Left lung (tissue), 10 donors: Measurements from ENCODE around the gene NHERF2. TPM values are rescaled to one million over a fixed set of nuclear protein-coding genes. Genes with fewer than 3 reads are reported as not detected.
A peak's percentile ranks its signal among the peaks of the same experiment; 100 is the strongest.

ENCODE experiments used
- ATAC-seq: fragments of 200-7000 bp; cut with Tn5 transposase; one replicate; pipeline ENCODE4 v1.9.1; 2020; ENCODE audit warnings: moderate library complexity
- DNase-seq, 4 donors: peaks; one replicate each; pipeline ENCODE4 v3.0.0-alpha.2; 2013 to 2020
- H3K27ac ChIP-seq, 2 donors: fragments of 200-600 bp; sonication (generic) in 1 of 2; one replicate each; pipeline versions ENCODE4 v1.5.0 to v1.8.0; 2020 to 2021
- H3K27me3 ChIP-seq, 2 donors: fragments of 200-600 bp; sonication (generic) in 1 of 2; one replicate each; pipeline versions ENCODE4 v1.5.0 to v1.8.0; 2020 to 2021
- H3K36me3 ChIP-seq, 2 donors: fragments of 200-600 bp; sonication (generic) in 1 of 2; one replicate each; pipeline versions ENCODE4 v1.5.0 to v1.8.0; 2020 to 2021
- H3K4me1 ChIP-seq, 2 donors: fragments of 200-600 bp; one replicate each; pipeline ENCODE4 v1.8.0; 2021
- H3K4me3 ChIP-seq, 2 donors: fragments of 200-600 bp; sonication (generic) in 1 of 2; one replicate each; pipeline versions ENCODE4 v1.5.0 to v1.8.0; 2020 to 2021; ENCODE audit warnings: mild to moderate bottlenecking in 1 of 2
- H3K9me3 ChIP-seq, 2 donors: fragments of 200-600 bp; sonication (generic) in 1 of 2; one replicate each; pipeline versions ENCODE4 v1.5.0 to v1.8.0; 2020 to 2021
- intact Hi-C, 2 donors: fragments of 100-400 bp; cut with DNase I; formaldehyde crosslinking; loops; one replicate each; pipeline versions ENCODE4 v1.11.2 to v1.14.2; 2022
- polyA plus RNA-seq, 6 donors: library from polyadenylated mRNA; unstranded; fragments of 120-200 nt; gene quantifications; one replicate each; pipeline ENCODE4 v1.2.1, GENCODE V29; 2013; ENCODE audit not compliant: insufficient read length in 6 of 6
- total RNA-seq, 2 donors: library from RNA; stranded (reverse); fragmentation: NEBNext Ultra II Directional; extraction: Animal tissue kit (Norgen Biotek cat#: 25700); gene quantifications; one replicate each; pipeline ENCODE4 v1.2.1, GENCODE V29; 2021
- TF ChIP-seq, protein P1 (sequence below), 2 donors: fragments of 200-600 bp; sonication (generic) in 1 of 2; IDR thresholded peaks; one replicate each; pipeline versions ENCODE4 v1.5.0 to v1.8.0; 2021; ENCODE audit warnings: antibody characterized with exemption in 2 of 2
- donor health status: DM: no; HTN: yes; CAD: no.
- donor health status: DM: no; HTN: no; CAD: no.

The NHERF2 gene
- total and polyA plus RNA-seq, 8 donors, result 68.1 to 349 (median 109) TPM

DNA sequence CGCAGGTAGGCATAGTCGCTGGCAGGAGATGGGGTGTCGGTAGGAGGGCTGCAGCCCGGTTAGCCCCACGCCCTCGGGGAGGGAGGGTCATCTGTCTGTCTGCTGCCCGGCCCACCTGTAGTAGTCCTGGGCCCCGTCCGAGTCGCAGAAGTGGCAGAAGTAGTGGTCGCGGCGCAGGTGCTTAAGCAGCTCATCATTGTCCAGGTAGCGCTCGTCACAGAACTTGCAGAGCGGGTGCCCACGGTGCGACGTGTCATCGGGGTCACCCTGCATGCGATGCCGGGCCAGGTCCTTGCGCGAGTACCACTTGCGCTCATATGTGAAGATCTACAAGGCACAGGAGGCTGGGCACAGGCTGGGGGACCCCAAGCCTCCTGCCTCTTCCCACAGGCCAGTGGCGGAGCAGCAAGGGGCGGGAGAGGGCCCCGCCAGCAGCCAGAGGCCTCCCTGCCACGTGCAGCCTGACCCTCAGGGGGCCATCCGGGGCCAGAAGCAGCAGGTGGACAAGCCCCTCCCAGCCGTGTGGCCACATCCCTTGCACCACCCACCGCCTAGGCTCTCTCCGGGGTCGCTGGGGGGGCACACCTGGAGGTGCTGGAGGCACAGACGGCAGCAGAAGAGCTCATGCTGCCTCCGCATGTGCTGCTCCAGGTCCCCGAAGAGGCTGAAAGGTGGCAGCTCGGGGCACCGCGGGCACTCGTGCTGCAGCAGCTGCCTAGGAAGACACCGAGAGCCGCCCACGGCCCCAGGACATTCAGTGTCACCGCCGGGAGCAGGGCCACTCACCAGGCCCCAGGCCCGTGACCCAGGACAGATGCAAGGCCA is 24.1 kb upstream of the NHERF2 start:
- intact Hi-C loops, result no loop called here
- H3K9me3 ChIP-seq, result no peaks in the 10 kb centered on the region
- no peak overlapping the region for H3K27ac ChIP-seq
- TF ChIP-seq, protein P1, sequence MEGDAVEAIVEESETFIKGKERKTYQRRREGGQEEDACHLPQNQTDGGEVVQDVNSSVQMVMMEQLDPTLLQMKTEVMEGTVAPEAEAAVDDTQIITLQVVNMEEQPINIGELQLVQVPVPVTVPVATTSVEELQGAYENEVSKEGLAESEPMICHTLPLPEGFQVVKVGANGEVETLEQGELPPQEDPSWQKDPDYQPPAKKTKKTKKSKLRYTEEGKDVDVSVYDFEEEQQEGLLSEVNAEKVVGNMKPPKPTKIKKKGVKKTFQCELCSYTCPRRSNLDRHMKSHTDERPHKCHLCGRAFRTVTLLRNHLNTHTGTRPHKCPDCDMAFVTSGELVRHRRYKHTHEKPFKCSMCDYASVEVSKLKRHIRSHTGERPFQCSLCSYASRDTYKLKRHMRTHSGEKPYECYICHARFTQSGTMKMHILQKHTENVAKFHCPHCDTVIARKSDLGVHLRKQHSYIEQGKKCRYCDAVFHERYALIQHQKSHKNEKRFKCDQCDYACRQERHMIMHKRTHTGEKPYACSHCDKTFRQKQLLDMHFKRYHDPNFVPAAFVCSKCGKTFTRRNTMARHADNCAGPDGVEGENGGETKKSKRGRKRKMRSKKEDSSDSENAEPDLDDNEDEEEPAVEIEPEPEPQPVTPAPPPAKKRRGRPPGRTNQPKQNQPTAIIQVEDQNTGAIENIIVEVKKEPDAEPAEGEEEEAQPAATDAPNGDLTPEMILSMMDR (IDR thresholded peaks at IDR 0.05), result no peak
- no peaks in the 10 kb centered on the region for H3K27me3 ChIP-seq
- H3K4me3 ChIP-seq, result no peak overlapping the region
- peak in 1 of 4 donors; percentile 71 for DNase-seq
- H3K36me3 ChIP-seq, result peaks cover 0 to 59% of the 10 kb centered on the region in 2 donors
- H3K4me1 ChIP-seq, result peaks cover 19 to 43% of the 10 kb centered on the region in 2 donors
- ATAC-seq, result no peak

DNA sequence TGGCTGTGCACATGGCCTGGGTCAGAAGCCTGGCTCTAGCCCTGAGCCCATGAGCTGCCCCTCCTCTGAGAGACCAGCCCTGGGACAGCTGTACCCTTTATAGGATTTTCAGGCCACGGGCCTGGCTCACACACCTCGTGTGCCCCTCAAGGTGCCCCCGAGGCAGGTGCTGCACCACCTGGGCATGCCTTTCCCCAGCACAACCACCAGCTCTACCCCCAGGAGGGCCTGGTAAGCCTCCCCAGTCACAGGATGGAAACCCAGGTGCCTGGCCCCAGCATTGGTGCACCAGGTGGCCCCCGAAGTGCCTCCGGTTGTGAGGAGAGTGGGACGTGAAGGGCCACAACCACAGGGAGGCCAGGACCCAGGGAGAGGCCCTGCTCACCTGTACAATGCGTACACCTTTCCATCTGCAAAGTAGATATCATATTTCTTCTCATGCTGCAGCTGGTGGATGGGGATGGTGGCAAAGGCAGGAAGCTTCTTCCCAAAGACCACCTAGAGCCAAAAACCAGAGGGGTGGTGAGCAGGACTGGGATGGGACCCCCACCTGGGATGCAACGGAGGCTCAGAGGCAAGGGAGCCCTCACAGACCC is 23.4 kb upstream of the NHERF2 start:
- intact Hi-C loops, result no loop called here
- Histone ChIP-seq H3K36me3 (peaks cover 0 to 52% of the 10 kb centered on the region in 2 donors), H3K27me3 (no peaks in the 10 kb centered on the region), H3K27ac (no peak overlapping the region), H3K9me3 (no peaks in the 10 kb centered on the region), H3K4me1 (peaks cover 27 to 51% of the 10 kb centered on the region in 2 donors), H3K4me3 (no peak overlapping the region)
- ATAC-seq (no peak), DNase-seq (no peak)
- TF ChIP-seq, protein P1 (IDR thresholded peaks at IDR 0.05), result no peak

DNA sequence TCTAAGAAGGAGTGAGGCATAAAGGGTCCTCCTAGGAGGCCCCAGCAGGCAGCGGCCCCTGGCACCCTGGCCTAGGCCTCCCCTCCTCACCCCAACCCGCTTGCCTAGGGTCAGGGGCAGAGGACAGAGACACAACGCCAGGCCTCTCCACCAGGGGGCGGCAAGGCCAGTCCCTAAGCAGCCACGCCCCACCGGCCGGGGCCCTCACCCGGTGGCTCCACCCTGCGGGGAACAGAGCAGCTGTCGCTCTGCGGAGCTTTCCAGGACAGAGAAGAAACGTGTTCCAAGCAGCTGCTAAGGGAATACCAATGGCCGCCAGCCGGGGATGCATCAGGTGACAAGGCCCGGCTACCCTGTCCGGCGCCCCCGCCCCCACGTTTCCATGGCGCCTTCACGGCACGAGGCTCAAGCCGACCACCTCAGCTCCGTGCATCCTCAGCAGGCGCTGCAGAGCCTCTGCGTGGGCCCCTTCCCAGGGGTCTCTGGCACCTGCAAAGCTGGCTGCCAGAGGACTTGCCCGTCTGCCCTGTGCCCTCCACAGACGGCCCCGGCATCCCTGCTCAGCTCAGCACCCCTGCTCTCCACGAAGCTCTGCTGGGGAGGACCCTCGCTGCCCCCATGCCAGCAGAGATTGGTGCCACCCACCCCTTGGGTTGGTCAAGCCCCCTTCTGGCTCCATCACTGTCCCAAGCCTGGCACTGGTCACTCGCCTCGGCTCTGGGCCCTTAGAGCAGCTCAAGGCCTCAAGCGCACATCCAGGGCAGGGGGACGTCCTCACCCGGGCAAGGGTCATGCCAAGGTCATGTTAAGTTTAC is 22.7 kb upstream of the NHERF2 start:
- Histone ChIP-seq H3K4me3 (no peak overlapping the region), H3K9me3 (no peaks in the 10 kb centered on the region), H3K36me3 (peaks cover 0 to 45% of the 10 kb centered on the region in 2 donors), H3K27ac (no peak overlapping the region), H3K27me3 (no peaks in the 10 kb centered on the region), H3K4me1 (peaks cover 32 to 58% of the 10 kb centered on the region in 2 donors)
- ATAC-seq (peak; percentile 93), DNase-seq (peak in 3 of 4 donors; percentile 87 to 97 (median 91))
- TF ChIP-seq, protein P1 (IDR thresholded peaks at IDR 0.05), result peak; percentile 85 to 93
- intact Hi-C loops, result no loop called here

DNA sequence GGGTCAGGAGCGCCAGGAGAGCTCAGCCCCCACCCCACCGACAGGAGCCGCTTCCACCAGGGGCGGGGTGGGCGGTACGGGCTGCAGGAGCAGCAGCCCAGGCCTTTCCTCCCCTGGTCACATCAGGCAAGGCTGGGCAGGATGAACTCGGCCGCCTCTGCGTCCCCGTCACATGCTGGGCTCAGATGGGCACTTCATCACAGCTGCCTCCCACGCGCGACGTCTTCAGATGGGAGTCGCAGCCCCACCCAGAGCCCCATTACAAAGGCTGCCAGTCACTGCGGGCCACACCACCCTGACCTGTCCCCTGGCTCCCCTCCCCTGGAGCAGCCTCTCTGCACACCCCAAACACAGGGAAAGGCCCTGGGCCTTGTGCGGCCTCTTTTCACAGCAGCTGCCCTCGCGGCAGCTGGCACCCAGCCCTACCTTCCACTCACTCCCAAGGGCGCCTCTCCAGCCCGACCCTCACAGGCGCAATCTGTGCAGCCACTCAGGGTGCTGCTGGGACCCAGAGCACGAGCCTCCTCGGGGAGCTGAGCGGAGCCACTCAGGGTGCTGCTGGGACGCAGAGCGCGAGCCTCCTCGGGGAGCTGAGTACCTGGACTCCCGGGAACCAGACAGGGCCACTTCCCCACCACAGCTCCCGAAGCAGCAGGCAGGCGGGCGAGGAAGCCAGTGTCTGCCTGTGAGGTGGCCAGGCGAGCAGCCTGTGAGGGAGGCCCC is 21.7 kb upstream of the NHERF2 start:
- peaks cover 0 to 36% of the 10 kb centered on the region in 2 donors for H3K36me3 ChIP-seq

More for the DNA sequence above, 21.7 kb upstream of the NHERF2 start:
- Histone ChIP-seq H3K4me3 (no peak overlapping the region), H3K27me3 (no peaks in the 10 kb centered on the region), H3K9me3 (no peaks in the 10 kb centered on the region), H3K4me1 (peaks cover 32 to 59% of the 10 kb centered on the region in 2 donors), H3K27ac (no peak overlapping the region)
- TF ChIP-seq, protein P1 (IDR thresholded peaks at IDR 0.05), result no peak
- no peak for ATAC-seq
- DNase-seq, result no peak
- intact Hi-C loops, result no loop called here
